Peyer's patch (tissue), 4 donors: ENCODE results near the gene EID1.

Experiments used
- POLR2A ChIP-seq, 2 donors: fragments of 450-650 bp; IDR thresholded peaks; one replicate each; pipeline ENCODE4 v1.5.1; 2017; ENCODE audit warnings: antibody characterized with exemption in 2 of 2, mild to moderate bottlenecking in 2 of 2, moderate library complexity in 2 of 2
- TF ChIP-seq, protein P1 (sequence below), 6 experiments: fragments of 450-650 bp in 4 of 6; fragments of 200-600 bp in 2 of 6; sonication (generic) in 1 of 6; IDR thresholded peaks; one replicate each; pipeline ENCODE4 v1.5.1; 2017 to 2019; ENCODE audit warnings: antibody characterized with exemption in 6 of 6, mild to moderate bottlenecking in 3 of 6, moderate library complexity in 1 of 6

DNA sequence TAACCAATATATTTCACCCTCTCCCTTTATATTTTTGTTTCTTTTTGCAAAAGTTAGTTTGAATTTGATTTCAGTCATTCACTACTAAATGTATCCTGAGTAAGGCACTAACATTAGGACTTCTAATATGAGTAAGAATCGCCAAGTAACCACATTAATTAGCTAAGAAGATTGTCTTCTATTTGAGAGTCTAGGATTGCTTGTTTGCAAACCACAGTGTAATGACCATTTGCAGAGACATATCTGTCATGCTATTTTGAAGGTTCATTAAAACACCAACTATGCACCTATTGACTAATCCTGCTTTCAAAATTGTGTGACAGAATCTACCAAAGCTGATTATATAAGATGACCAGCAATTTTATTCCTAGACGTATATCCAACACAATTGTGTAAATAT, 5.3 kb upstream of the EID1 start:
- TF ChIP-seq, protein P1, sequence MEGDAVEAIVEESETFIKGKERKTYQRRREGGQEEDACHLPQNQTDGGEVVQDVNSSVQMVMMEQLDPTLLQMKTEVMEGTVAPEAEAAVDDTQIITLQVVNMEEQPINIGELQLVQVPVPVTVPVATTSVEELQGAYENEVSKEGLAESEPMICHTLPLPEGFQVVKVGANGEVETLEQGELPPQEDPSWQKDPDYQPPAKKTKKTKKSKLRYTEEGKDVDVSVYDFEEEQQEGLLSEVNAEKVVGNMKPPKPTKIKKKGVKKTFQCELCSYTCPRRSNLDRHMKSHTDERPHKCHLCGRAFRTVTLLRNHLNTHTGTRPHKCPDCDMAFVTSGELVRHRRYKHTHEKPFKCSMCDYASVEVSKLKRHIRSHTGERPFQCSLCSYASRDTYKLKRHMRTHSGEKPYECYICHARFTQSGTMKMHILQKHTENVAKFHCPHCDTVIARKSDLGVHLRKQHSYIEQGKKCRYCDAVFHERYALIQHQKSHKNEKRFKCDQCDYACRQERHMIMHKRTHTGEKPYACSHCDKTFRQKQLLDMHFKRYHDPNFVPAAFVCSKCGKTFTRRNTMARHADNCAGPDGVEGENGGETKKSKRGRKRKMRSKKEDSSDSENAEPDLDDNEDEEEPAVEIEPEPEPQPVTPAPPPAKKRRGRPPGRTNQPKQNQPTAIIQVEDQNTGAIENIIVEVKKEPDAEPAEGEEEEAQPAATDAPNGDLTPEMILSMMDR (IDR thresholded peaks at IDR 0.05): no peak
- TF ChIP-seq POLR2A (IDR thresholded peaks at IDR 0.05): no peak
